Suprapubic skin (tissue), 4 donors: ENCODE data around the gene PRKD3. TPM values are rescaled to one million over a fixed set of nuclear protein-coding genes. Genes with fewer than 3 reads are reported as not detected.

Experiments
- DNase-seq, 2 donors: peaks; one replicate each; pipeline ENCODE4 v3.0.0-alpha.2; 2019; ENCODE audit warnings: low spot score in 2 of 2
- H3K27ac ChIP-seq: fragments of 200-600 bp; sonication (generic); one replicate; pipeline ENCODE4 v1.5.1; 2019
- H3K27me3 ChIP-seq: fragments of 200-600 bp; sonication (generic); one replicate; pipeline ENCODE4 v1.5.1; 2019
- H3K36me3 ChIP-seq: fragments of 200-600 bp; sonication (generic); one replicate; pipeline ENCODE4 v1.5.1; 2019
- H3K4me1 ChIP-seq: fragments of 200-600 bp; sonication (generic); one replicate; pipeline ENCODE4 v1.5.1; 2019
- H3K4me3 ChIP-seq: fragments of 200-600 bp; sonication (generic); one replicate; pipeline ENCODE4 v1.5.1; 2019; ENCODE audit warnings: mild to moderate bottlenecking
- H3K9me3 ChIP-seq: fragments of 200-600 bp; sonication (generic); one replicate; pipeline ENCODE4 v1.5.1; 2019
- EP300 ChIP-seq: sonication (generic); formaldehyde crosslinking; IDR thresholded peaks from one replicate; pipeline ENCODE4 v1.6.1; 2017; ENCODE audit warnings: antibody characterized with exemption
- POLR2A ChIP-seq, 2 donors: fragments of 450-650 bp; IDR thresholded peaks; one replicate each; pipeline ENCODE4 v1.6.1; 2017; ENCODE audit warnings: antibody characterized with exemption in 2 of 2, mild to moderate bottlenecking in 2 of 2, moderate library complexity in 2 of 2
- POLR2AphosphoS5 ChIP-seq, 3 donors: sonication (generic); formaldehyde crosslinking; IDR thresholded peaks; one replicate each; pipeline ENCODE4 v1.6.1; 2017; ENCODE audit warnings: antibody characterized with exemption in 3 of 3
- WGBS: methylation state at CpG from one replicate; pipeline ENCODE4 v1.1.5; 2018; 5-methylcytosine and 5-hydroxymethylcytosine counted together
- total RNA-seq, 4 donors: library from RNA; depleted of rRNA; stranded (reverse); fragments of >200 nt; gene quantifications; one replicate each; pipeline ENCODE4 v1.1.0, GENCODE V29; 2016
- TF ChIP-seq, protein P1 (sequence below), 2 donors: fragments of 200-600 bp in 1 of 2; fragments of 450-650 bp in 1 of 2; sonication (generic) in 1 of 2; IDR thresholded peaks; one replicate each; pipeline ENCODE4 v1.5.1; 2016 to 2019; ENCODE audit warnings: antibody characterized with exemption in 2 of 2, mild to moderate bottlenecking in 1 of 2, moderate library complexity in 1 of 2

Gene PRKD3
- total RNA-seq, 4 donors from 2014 or later, result 20.8 to 50.0 (median 34.3) TPM

DNA sequence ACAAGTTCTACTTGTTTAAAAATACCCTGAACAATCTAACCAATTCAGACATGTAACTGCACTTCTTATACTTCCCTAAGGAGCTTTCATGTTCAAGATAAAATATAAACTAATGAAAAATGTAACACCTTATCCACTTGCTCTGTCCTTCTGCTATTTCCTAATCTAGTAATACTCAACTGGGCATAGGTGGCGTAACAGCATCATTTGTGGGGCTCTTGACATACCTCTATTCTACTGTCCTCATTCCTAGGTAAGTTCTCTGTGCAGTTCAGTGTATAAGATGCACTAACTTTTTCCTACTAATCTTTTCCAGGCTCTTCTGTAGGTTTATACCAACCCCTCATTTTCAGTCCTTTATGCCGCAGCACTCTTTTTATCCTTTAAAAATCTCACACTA is 36.7 kb downstream of the PRKD3 start:
- DNase-seq, result no peak

DNA sequence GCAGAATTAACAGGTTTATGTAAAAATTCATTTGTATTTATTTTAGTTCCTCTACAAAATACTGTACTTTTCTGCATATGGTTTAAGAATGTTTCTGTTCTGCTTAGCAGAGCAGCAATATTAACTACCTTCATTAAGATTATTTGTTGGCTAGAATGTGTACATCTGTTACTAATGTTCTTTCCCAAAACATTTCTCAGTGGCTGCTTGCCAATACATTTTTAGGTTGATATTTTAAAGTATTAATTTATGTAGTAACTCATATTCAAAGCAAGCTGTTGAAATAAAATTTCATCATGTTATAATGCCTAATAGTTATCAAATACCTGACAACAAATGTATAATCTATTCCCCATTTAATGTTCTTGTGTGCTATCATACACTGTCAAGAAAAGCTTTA is 40.3 kb downstream of the PRKD3 start:
- TF ChIP-seq POLR2A (IDR thresholded peaks at IDR 0.05) (no peak), POLR2AphosphoS5 (IDR thresholded peaks at IDR 0.05) (no peak), EP300 (no peak)
- TF ChIP-seq, protein P1, sequence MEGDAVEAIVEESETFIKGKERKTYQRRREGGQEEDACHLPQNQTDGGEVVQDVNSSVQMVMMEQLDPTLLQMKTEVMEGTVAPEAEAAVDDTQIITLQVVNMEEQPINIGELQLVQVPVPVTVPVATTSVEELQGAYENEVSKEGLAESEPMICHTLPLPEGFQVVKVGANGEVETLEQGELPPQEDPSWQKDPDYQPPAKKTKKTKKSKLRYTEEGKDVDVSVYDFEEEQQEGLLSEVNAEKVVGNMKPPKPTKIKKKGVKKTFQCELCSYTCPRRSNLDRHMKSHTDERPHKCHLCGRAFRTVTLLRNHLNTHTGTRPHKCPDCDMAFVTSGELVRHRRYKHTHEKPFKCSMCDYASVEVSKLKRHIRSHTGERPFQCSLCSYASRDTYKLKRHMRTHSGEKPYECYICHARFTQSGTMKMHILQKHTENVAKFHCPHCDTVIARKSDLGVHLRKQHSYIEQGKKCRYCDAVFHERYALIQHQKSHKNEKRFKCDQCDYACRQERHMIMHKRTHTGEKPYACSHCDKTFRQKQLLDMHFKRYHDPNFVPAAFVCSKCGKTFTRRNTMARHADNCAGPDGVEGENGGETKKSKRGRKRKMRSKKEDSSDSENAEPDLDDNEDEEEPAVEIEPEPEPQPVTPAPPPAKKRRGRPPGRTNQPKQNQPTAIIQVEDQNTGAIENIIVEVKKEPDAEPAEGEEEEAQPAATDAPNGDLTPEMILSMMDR (IDR thresholded peaks at IDR 0.05), result no peak
- no peaks in the 10 kb centered on the region for H3K27me3 ChIP-seq
- no peak overlapping the region for H3K27ac ChIP-seq
- no peaks in the 10 kb centered on the region for H3K9me3 ChIP-seq
- no peaks in the 10 kb centered on the region for H3K4me1 ChIP-seq
- H3K36me3 ChIP-seq, result peaks cover 65% of the 10 kb centered on the region
- no peak for DNase-seq
- H3K4me3 ChIP-seq, result no peak overlapping the region

More for the DNA sequence above, 36.7 kb downstream of the PRKD3 start:
- no peak overlapping the region for H3K4me3 ChIP-seq
- H3K27me3 ChIP-seq, result no peaks in the 10 kb centered on the region
- no peak overlapping the region for H3K27ac ChIP-seq
- H3K36me3 ChIP-seq, result peaks cover 44% of the 10 kb centered on the region
- TF ChIP-seq POLR2AphosphoS5 (IDR thresholded peaks at IDR 0.05), result no peak
- TF ChIP-seq, protein P1 (IDR thresholded peaks at IDR 0.05), result no peak
- H3K4me1 ChIP-seq, result no peaks in the 10 kb centered on the region
- no peaks in the 10 kb centered on the region for H3K9me3 ChIP-seq
- 89% methylated on average over 2 of the region's 2 CpGs for WGBS

DNA sequence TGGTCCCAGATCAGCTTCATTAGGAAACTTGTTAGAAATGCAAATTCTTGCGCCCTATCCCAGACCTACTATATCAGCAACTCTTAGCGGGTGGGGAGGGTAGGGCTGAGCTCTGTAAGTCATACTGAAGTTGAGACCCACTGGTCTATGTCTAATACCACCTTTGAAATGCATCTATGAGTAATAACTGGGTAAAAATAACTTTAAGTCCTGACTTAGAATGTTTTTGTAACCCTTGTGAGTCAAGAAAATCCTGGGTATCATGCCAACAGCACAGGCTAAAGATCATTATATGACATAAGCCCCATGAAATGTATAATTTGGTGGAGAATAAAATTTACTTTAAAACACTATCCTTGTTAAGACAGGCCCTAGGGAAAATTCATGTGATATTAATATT is 41.4 kb downstream of the PRKD3 start:
- no peaks in the 10 kb centered on the region for H3K27me3 ChIP-seq
- no peak for DNase-seq
- H3K4me3 ChIP-seq, result no peak overlapping the region
- WGBS, result 88% methylated on average over 2 of the region's 2 CpGs
- no peaks in the 10 kb centered on the region for H3K4me1 ChIP-seq
- no peaks in the 10 kb centered on the region for H3K9me3 ChIP-seq
- peaks cover 66% of the 10 kb centered on the region for H3K36me3 ChIP-seq
- no peak overlapping the region for H3K27ac ChIP-seq
- no peak for TF ChIP-seq POLR2AphosphoS5 (IDR thresholded peaks at IDR 0.05)
- TF ChIP-seq, protein P1 (IDR thresholded peaks at IDR 0.05), result no peak
- no peak for TF ChIP-seq POLR2A (IDR thresholded peaks at IDR 0.05)
- no peak for TF ChIP-seq EP300

DNA sequence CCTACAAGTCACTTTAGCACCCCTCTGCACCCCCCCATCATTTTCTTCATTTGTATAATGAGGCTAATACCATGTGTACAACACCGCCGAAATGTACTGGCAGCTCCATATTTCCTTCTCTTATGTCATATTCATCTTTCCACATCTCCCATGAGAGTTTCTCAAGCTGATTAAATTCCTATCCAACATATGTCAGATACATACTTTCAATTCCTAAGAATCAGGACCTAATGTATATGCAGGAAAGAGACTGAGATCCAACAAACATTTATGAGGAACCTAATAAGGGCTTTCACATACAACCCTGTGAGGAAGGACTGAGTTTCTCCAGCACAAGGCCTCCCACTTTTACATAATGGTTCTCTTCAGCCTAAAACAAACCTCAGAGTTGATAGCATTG is 41.9 kb downstream of the PRKD3 start:
- WGBS, result 94% methylated on average over 2 of the region's 2 CpGs
- TF ChIP-seq POLR2A (IDR thresholded peaks at IDR 0.05) (no peak), POLR2AphosphoS5 (IDR thresholded peaks at IDR 0.05) (no peak), EP300 (no peak)
- TF ChIP-seq, protein P1 (IDR thresholded peaks at IDR 0.05), result no peak
- no peak for DNase-seq
- H3K27me3 ChIP-seq, result no peaks in the 10 kb centered on the region
- H3K9me3 ChIP-seq, result no peaks in the 10 kb centered on the region
- peaks cover 69% of the 10 kb centered on the region for H3K36me3 ChIP-seq
- H3K27ac ChIP-seq, result no peak overlapping the region
- no peaks in the 10 kb centered on the region for H3K4me1 ChIP-seq
- no peak overlapping the region for H3K4me3 ChIP-seq

DNA sequence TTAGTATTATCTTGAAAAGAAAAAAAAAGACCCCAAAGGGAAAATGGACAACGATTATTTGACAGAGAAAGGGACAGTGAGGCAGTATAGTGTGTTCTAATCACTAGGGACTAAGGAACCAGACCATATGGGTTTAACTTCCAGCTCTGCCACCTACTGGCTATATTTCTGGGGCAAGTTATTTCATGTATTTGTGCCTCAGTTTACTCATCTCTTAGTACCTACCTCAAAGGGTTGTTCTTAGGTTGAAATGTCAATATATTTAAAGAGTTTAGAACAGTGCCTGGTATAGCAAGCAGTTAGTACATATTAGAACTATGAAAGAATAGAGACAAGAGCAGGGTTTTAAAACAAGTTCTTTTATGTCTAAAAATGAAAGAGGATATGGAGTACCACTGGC is 42.7 kb downstream of the PRKD3 start:
- Histone ChIP-seq H3K27me3 (no peaks in the 10 kb centered on the region), H3K4me3 (no peak overlapping the region), H3K36me3 (peaks cover 70% of the 10 kb centered on the region), H3K9me3 (no peaks in the 10 kb centered on the region), H3K4me1 (no peaks in the 10 kb centered on the region), H3K27ac (no peak overlapping the region)
- TF ChIP-seq, protein P1 (IDR thresholded peaks at IDR 0.05), result no peak
- TF ChIP-seq EP300 (no peak), POLR2AphosphoS5 (IDR thresholded peaks at IDR 0.05) (no peak), POLR2A (IDR thresholded peaks at IDR 0.05) (no peak)
- 88% methylated on average over 1 of the region's 1 CpG for whole genome bisulfite sequencing
- no peak for DNase-seq
